Heart left ventricle (tissue), 16 donors: ENCODE results near the gene ZNRF2. TPM values are rescaled to one million over a fixed set of nuclear protein-coding genes. Genes with fewer than 3 reads are reported as not detected.
A peak's percentile ranks its signal among the peaks of the same experiment; 100 is the strongest.

ENCODE experiments used
- ATAC-seq, 4 donors: fragments of 200-7000 bp; cut with Tn5 transposase; one replicate each; pipeline ENCODE4 v1.9.1; 2020 to 2022; ENCODE audit warnings: moderate library complexity in 4 of 4, mild to moderate bottlenecking in 3 of 4, moderate number of reproducible peaks in 1 of 4
- DNase-seq, 5 donors: peaks; one replicate each; pipeline ENCODE4 v3.0.0-alpha.2; 2020
- H3K27ac ChIP-seq, 12 donors: fragments of 200-600 bp; sonication (generic) in 4 of 12; one replicate each; pipeline versions ENCODE4 v1.5.0 to v1.8.0; 2016 to 2022; ENCODE audit warnings: mild to moderate bottlenecking in 2 of 12
- H3K27me3 ChIP-seq, 9 donors: fragments of 200-600 bp; sonication (generic) in 2 of 9; one replicate each; pipeline versions ENCODE4 v1.5.1 to v1.8.0; 2016 to 2022; ENCODE audit warnings: mild to moderate bottlenecking in 3 of 9
- H3K36me3 ChIP-seq, 9 donors: fragments of 200-600 bp; sonication (generic) in 2 of 9; one replicate each; pipeline versions ENCODE4 v1.5.0 to v1.8.0; 2018 to 2022; ENCODE audit warnings: mild to moderate bottlenecking in 2 of 9
- H3K4me1 ChIP-seq, 12 donors: fragments of 200-600 bp; sonication (generic) in 4 of 12; one replicate each; pipeline versions ENCODE4 v1.5.0 to v1.8.0; 2016 to 2022; ENCODE audit warnings: mild to moderate bottlenecking in 3 of 12
- H3K4me3 ChIP-seq, 12 donors: fragments of 200-600 bp; sonication (generic) in 4 of 12; one replicate each; pipeline versions ENCODE4 v1.5.0 to v1.8.0; 2017 to 2022; ENCODE audit warnings: mild to moderate bottlenecking in 9 of 12, moderate library complexity in 4 of 12
- H3K9me3 ChIP-seq, 12 donors: fragments of 200-600 bp; sonication (generic) in 4 of 12; one replicate each; pipeline versions ENCODE4 v1.5.0 to v1.8.0; 2016 to 2022; ENCODE audit warnings: mild to moderate bottlenecking in 1 of 12
- POLR2A ChIP-seq, 2 donors: fragments of 450-650 bp; IDR thresholded peaks; one replicate each; pipeline ENCODE4 v1.6.1; 2017; ENCODE audit warnings: antibody characterized with exemption in 2 of 2, mild to moderate bottlenecking in 2 of 2, moderate library complexity in 2 of 2
- WGBS, 4 donors: extraction: QIAGEN DNeasy Blood & Tissue Kit in 2 of 4; methylation state at CpG; one replicate each; pipeline versions ENCODE4 v1.1.5 to v1.1.7; 2013 to 2018; 5-methylcytosine and 5-hydroxymethylcytosine counted together
- intact Hi-C, 10 donors: fragments of 100-400 bp; cut with DNase I; formaldehyde crosslinking; loops; one replicate each; pipeline versions ENCODE4 v1.11.1 to v1.14.2; 2022
- polyA plus RNA-seq, 2 donors: library from polyadenylated mRNA; stranded (reverse); fragments of 200-250 nt; gene quantifications; one replicate each; pipeline ENCODE4 v1.2.3, GENCODE V29; 2013
- total RNA-seq, 9 donors: library from RNA; depleted of rRNA in 2 of 9; stranded (reverse); fragments of >200 nt in 2 of 9; fragmentation: NEBNext Ultra II Directional in 3 of 9; extraction: Animal tissue kit (Norgen Biotek cat#: 25700) in 3 of 9; gene quantifications; one replicate each; pipeline versions ENCODE4 v1.1.0 to v1.2.4, GENCODE V29; 2016 to 2023
- TF ChIP-seq, protein P1 (sequence below), 12 donors: fragments of 200-600 bp; sonication (generic) in 4 of 12; IDR thresholded peaks; one replicate each; pipeline versions ENCODE4 v1.5.0 to v1.8.0; 2018 to 2022; ENCODE audit warnings: antibody characterized with exemption in 12 of 12, mild to moderate bottlenecking in 5 of 12
- donor health status: ischemic (EF 13 %, LVEDD 7.1; RV severe dilation, severe dysfunction).
- donor health status: healthy with polysubstance abuse.
- donor health status: DM: no; HTN: yes; CAD: no.
- donor health status: DM: no; HTN: no; CAD: no.
- donor health status: ischemic (EF 25% LVEDD 6.9; RV normal size, moderate dysfunction).
- donor health status: ischemic (EF 25% LVEDD 5.7; RV mildly dilated, moderate dysfunction).
- donor health status: healthy.
- donor health status: DM: yes; HTN: yes; CAD: no.
- donor health status: ischemic (EF 35%, LVEDD 5.7; RV mildly dilated, moderate dysfunction).
- donor health status: nonischemic (EF 11% LVEDD 7.7; RV severe dilation, severe dysfunction).
- donor health status: DM: yes; HTN: yes; CAD: no.
- donor health status: PGD.
- donor health status: ischemic (EF 29% LVEDD 5.4; RV normal size, mild dysfunction).
- donor health status: nonischemic (EF 23%, LVEDD 6.1; RV moderate dilation, normal function).

ZNRF2 gene
- total and polyA plus RNA-seq, 11 donors = 2.7 to 15.2 (median 10.4) TPM

DNA sequence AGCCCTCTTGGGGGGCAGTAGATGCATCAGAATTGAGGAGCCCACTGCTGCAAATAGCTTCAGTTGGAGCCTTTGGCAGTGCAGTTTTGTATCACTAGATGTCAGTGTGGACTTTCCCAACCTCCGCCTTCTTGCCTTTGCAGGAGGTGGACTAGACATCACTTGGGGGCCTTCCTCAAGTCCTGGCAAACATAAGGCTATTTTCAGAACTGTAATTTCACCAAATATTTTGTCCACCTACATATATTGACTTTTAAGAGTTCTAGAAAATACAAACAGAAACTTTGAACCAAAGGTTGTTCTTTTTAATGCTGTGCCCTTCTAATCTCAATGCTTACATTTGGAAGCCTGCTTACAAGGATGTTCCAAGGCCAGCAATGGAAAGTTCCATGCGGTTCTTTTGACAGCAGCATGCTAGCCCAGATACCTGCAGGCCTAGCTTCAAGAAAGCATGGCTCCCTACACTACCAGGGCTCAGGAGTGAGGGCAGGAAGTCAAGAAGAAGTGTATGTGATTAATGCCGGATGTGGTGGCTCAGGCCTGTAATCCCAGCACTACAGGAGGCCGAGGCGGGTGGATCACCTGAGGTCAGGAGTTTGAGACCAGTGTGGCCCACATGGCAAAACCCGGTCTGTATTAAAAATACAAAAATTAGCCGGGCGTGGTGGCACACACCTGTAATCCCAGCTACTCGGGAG lies 8.0 kb upstream of the ZNRF2 start:
- no peak overlapping the region for H3K27ac ChIP-seq
- intact Hi-C loops = loop anchor here (1.0 to 10.0 kb wide), 12 partner anchors 109 to 291 kb away; partner anchors contain the start of gene GGCT (in 1 of the 10)
- H3K9me3 ChIP-seq = no peaks in the 10 kb centered on the region
- peaks cover 0 to 19% (median 0%) of the 10 kb centered on the region in 12 donors for H3K4me1 ChIP-seq
- peak in 2 of 5 donors; percentile 30 to 34 for DNase-seq
- peak in 3 of 4 donors; percentile 60 to 86 (median 79) for ATAC-seq
- no peaks in the 10 kb centered on the region for H3K36me3 ChIP-seq
- H3K27me3 ChIP-seq = no peaks in the 10 kb centered on the region
- no peak overlapping the region for H3K4me3 ChIP-seq
- TF ChIP-seq, protein P1, sequence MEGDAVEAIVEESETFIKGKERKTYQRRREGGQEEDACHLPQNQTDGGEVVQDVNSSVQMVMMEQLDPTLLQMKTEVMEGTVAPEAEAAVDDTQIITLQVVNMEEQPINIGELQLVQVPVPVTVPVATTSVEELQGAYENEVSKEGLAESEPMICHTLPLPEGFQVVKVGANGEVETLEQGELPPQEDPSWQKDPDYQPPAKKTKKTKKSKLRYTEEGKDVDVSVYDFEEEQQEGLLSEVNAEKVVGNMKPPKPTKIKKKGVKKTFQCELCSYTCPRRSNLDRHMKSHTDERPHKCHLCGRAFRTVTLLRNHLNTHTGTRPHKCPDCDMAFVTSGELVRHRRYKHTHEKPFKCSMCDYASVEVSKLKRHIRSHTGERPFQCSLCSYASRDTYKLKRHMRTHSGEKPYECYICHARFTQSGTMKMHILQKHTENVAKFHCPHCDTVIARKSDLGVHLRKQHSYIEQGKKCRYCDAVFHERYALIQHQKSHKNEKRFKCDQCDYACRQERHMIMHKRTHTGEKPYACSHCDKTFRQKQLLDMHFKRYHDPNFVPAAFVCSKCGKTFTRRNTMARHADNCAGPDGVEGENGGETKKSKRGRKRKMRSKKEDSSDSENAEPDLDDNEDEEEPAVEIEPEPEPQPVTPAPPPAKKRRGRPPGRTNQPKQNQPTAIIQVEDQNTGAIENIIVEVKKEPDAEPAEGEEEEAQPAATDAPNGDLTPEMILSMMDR (IDR thresholded peaks at IDR 0.05) = peak; percentile 35 to 78 (median 64)
- no peak for TF ChIP-seq POLR2A (IDR thresholded peaks at IDR 0.05)
- 81 to 89% (median 82%) methylated on average over 9 of the region's 9 CpGs for WGBS, 4 donors

DNA sequence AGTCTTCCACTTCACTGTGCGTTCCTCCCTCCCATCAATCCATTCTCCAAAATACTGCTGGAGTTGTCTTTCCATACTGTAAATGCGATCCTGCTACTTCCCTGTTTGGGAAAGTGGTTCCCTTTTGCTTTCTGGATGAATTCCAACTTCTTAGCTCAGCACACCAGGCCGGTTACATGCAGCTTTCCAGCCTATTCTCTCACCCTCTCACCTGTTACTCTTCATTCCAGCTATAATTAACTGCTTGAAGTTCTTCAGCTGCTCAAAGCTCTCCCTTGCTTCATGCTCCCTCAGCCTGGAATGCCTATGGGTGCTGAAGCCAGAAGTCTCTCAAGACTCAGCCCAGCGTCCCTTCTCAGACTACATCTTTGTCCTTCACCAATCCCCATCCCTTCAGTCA lies 6.0 kb upstream of the ZNRF2 start:
- peaks cover 0 to 16% (median 0%) of the 10 kb centered on the region in 12 donors for H3K4me1 ChIP-seq
- no peak overlapping the region for H3K4me3 ChIP-seq
- intact Hi-C loops = loop anchor here in 9 of 10 donors (2.0 to 10.0 kb wide), 9 partner anchors 111 to 289 kb away; partner anchors contain the start of gene GGCT (in 1 of the 9)
- H3K36me3 ChIP-seq = no peaks in the 10 kb centered on the region
- no peaks in the 10 kb centered on the region for H3K9me3 ChIP-seq
- ATAC-seq = peak in 2 of 4 donors; percentile 19 to 44
- H3K27ac ChIP-seq = no peak overlapping the region
- DNase-seq = no peak
- TF ChIP-seq, protein P1 (IDR thresholded peaks at IDR 0.05) = no peak
- TF ChIP-seq POLR2A (IDR thresholded peaks at IDR 0.05) = no peak
- 65 to 70% (median 67%) methylated on average over 4 of the region's 4 CpGs for WGBS, 4 donors
- no peaks in the 10 kb centered on the region for H3K27me3 ChIP-seq

DNA sequence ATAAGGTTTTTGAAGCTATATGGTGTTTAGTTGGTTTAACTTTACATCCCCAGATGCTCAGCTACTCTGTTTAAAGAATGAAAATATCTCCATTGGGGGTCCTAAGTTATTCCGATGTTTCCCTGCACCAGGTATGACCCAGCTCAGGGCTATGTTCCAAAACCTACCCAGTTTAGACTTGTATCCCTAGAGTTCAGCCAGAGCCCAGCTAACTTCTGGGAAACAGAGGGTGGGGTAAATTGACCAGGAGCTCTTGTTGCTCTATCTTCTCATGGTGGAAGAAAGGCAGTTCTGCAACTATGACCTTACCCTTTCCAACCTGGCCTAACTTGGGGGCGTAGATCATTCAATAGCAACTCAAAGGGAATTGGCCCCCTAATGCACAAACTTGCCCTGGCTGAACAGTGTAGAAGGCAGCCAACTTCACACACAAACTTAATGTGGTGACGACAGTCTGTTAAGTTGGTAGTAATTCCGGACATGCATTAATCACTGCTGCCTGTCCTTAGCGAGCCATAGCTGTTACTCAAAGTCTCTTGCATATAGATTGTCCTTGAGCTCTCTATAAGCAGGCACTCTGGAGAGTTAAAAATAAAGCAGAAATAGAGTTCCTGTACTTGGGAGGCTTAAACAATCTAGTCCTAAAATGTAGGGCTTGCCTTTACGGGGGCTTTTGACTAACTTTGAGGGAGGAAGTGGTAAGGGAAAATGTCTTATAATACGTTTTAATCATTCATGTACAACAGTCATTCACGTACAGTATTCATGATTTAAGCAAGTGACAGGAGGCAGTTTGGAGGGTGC lies 5.3 kb upstream of the ZNRF2 start:
- intact Hi-C loops = loop anchor here in 9 of 10 donors (2.0 to 10.0 kb wide), 9 partner anchors 112 to 288 kb away; partner anchors contain the start of gene GGCT (in 1 of the 9)

More for the DNA sequence above, 5.3 kb upstream of the ZNRF2 start:
- 64 to 78% (median 73%) methylated on average over 8 of the region's 8 CpGs for WGBS, 4 donors
- Histone ChIP-seq H3K36me3 (no peaks in the 10 kb centered on the region), H3K4me3 (no peak overlapping the region), H3K4me1 (peaks cover 0 to 23% (median 1%) of the 10 kb centered on the region in 12 donors), H3K27ac (no peak overlapping the region), H3K27me3 (no peaks in the 10 kb centered on the region), H3K9me3 (no peaks in the 10 kb centered on the region)
- TF ChIP-seq, protein P1 (IDR thresholded peaks at IDR 0.05) = no peak
- TF ChIP-seq POLR2A (IDR thresholded peaks at IDR 0.05) = no peak
- DNase-seq (no peak), ATAC-seq (no peak)
